LNCAP (cell line): ENCODE measurements around the gene COL23A1.

Experiments
- CTCF ChIP-seq: fragments of 450-650 bp; IDR thresholded peaks from 2 replicates; pipeline ENCODE4 v1.5.1; 2017; ENCODE audit warnings: mild to moderate bottlenecking

COL23A1 gene

GRCh38 chr5:178473854-178474253, 116.3 kb downstream of the COL23A1 start:
- no peak for TF ChIP-seq CTCF

- TF ChIP-seq CTCF, result no peak
Measured at GRCh38 chr5:178472138-178472537, 118.1 kb downstream of the COL23A1 start.

- no peak for TF ChIP-seq CTCF
Measured at GRCh38 chr5:178471711-178472110, 118.5 kb downstream of the COL23A1 start.

- TF ChIP-seq CTCF, result no peak
Measured at GRCh38 chr5:178470760-178471025, 119.5 kb downstream of the COL23A1 start.

- TF ChIP-seq CTCF, result no peak
Measured at GRCh38 chr5:178469975-178470759, 120.0 kb downstream of the COL23A1 start.

GRCh38 chr5:178469011-178469974, 120.9 kb downstream of the COL23A1 start:
- TF ChIP-seq CTCF, result no peak

GRCh38 chr5:178468196-178468685, 122.0 kb downstream of the COL23A1 start:
- no peak for TF ChIP-seq CTCF
